DND-41 (cell line): Measurements from ENCODE around the gene HGFAC.

ENCODE experiments used
- CTCF ChIP-seq: IDR thresholded peaks from 2 replicates; pipeline ENCODE4 v1.5.1; 2012; ENCODE audit warnings: borderline replicate concordance, low read length, moderate library complexity, mild to moderate bottlenecking; ENCODE audit not compliant: poor library complexity, severe bottlenecking; ENCODE audit errors: extremely low read depth
- EZH2 ChIP-seq: IDR thresholded peaks from 3 replicates; pipeline ENCODE4 v1.6.1; 2012; ENCODE audit warnings: borderline replicate concordance, low read depth, mild to moderate bottlenecking, moderate library complexity, low read length, inconsistent platforms; ENCODE audit not compliant: severe bottlenecking

DNA sequence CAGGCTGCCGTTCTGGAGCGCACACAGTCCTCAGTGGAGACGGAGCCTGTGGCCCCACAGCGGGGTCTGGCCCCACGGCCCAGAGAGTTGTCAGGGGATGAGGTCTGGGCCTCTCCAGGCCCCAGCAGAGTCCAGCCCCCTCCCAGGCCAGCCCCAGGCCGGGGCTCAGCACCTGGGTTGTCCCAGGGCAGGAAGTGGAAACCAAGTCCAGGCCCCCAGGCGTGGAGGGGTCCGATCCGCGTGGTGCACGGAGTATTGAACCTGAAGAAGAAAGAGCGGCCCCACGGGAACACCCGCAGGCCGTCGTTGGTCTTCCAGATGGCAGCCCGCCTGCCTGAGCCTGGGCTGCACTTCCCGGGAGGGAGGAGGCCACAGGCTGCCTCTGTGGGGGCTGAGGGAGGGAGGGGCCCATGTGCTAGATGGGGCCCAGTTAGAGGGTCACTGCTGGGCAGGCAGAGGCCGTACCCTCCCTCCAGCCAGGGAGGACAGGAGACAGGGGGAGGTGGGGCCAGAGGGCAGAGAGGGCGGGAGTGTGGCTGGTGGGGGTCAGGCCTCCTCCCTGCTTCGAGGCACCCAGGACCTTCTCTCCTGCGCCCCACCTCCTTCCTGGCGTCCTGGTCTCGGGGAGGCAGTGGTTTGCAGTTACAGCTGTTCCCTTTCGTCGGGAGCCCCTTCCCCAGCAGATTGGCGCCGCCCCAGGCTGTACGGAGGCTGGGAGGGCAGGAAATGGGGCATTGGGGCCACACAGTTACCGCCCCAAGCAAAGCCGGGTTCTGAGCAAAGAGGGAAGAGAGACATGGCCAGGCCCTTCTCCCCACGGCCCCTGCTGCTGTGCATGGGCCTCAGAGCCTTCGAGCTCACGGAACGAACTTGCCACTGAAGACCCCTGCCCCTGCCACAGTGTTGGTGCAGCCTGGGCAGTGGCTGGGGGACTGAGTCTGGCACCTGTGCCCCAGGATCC, 8.1 kb downstream of the HGFAC start:
- TF ChIP-seq CTCF (no peak), EZH2 (no peak)
